HG03064 (cell line): ENCODE results near the gene TRMT10A.

Source experiments
- ATAC-seq: cut with Tn5 transposase; IDR thresholded peaks from one replicate; pipeline ENCODE4 v1.9.1; 2021; ENCODE audit warnings: low read depth; ENCODE audit not compliant: unreplicated experiment

The TRMT10A gene, protein sequence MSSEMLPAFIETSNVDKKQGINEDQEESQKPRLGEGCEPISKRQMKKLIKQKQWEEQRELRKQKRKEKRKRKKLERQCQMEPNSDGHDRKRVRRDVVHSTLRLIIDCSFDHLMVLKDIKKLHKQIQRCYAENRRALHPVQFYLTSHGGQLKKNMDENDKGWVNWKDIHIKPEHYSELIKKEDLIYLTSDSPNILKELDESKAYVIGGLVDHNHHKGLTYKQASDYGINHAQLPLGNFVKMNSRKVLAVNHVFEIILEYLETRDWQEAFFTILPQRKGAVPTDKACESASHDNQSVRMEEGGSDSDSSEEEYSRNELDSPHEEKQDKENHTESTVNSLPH

DNA sequence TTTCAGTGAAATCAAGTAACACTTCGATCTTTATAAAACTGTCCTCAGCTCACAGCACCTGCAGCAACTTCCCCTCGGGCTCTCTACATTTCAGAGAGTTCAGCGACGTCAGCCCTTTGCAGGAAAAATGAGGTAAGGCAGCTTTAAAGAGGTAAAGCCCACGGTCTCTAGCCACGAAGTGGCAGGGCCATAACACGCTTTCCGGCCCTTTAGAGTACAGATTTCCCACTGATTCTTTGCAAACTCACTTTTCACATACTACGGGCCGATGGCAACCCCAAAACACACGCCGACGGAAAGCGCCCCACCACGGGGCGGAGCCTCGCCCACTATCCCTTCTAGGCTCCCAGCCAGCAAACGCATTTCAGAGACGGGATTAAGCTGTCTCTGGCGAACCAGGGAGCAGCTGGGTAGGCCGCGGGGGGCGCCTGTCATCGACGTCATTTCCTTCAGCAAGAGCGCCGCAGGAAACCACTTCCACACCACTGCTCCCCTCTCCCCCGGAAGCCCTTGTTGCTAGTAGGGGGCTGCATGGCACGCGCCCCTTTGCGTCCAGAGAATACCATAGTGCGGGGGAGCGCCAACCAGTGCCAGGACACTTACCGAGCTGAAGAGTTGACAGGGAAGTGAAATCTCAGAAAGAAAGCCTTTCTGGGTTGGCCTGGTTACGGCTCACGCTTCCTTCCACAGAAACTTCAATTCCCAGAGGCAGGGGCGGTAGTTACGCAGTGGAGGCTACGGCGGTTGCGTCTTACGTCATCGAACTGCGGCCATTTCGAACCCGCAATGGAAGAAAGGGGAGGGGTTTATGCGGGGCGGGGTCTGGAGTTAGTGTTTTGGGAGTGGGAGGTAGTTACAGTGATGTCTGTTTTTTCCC is at the start of gene TRMT10A:
TSS of gene TRMT10A (minus strand) at position 730 of the 877 bp plus-strand sequence. CDS start 4,701 bp downstream, outside the sequence.
- ATAC-seq = peak; percentile 98

DNA sequence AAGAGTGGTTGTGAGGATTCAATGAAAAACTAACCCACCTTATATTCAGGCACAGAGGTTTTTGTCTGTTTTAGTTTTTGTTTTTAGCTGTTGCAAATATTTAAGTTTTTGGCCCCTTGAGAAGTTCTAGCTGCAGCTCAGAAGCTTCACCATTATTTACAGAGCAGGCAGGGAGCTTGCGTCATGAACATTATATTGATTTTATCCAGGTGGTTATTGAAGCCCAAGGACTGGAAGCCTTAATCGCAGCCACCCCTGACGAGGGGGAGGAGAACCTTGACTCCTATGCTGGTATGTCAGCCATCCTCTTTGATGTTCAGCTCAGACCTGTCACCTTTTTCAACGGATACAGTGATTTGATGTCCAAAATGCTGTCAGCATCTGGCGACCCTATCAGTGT is 48.9 kb upstream of the TRMT10A start:
- no peak for ATAC-seq

DNA sequence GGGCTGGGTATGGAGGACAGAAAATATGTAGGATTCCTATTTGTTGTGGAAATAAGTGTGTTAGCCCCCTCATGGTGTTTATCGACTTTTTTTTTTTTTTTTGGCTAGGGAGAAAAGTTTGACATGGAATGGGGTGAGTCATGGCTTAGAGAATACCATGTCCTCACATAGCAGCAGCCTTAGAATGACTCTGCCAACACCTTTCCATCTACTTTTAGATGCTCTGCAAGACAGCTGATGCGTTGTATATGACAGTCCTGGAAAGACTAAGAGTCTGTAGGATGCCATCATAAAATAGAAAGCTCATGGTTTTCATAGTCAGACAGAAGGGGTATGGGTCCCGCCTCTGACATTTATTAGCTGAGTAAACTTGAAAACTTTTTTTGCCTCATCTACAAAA is 48.4 kb upstream of the TRMT10A start:
- ATAC-seq = no peak

DNA sequence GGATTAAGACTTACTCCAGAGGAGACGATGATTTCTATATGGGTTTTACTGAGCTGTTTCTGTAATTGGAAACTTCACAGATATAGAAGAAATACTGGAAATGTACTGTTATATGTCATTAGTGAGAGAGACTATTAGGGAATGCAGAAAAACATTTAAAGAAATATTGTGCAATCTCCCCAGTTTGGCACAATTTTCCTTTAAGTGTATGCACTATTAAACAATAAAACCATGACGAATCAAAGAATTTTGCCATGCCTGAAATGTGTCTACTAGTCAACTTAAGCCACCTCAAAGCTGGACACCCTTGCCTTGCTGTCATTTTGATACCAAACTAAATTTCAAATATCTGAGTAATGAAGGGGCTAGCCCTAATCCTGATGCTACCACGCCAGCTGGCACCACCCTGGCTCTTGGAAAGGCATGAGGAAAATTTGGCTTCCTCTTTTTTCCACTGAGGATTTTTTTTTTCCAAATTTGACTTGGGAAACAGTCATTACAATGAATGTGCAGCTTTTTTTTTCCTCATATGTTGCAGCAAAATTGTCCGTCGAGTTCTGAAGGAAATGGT is 46.9 kb upstream of the TRMT10A start:
- no peak for ATAC-seq

DNA sequence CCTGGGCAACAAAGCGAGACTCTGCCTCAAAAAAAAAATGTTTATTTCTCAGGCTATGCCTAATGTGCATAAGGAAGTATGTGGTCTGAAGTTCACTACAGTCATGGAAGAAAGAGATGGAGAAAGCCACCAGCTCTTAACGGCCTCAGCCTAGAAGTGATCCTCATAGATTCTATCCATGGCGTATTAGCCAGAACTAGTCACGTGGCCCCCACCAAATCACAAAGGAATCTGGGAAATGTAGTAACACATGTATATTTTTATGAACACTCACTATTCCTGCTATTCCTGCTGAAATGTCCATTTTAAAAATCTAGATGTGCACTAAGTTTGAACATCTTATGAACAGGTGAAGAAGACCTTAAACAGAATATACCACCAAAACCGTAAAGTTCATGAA is 44.6 kb upstream of the TRMT10A start:
- ATAC-seq = no peak

DNA sequence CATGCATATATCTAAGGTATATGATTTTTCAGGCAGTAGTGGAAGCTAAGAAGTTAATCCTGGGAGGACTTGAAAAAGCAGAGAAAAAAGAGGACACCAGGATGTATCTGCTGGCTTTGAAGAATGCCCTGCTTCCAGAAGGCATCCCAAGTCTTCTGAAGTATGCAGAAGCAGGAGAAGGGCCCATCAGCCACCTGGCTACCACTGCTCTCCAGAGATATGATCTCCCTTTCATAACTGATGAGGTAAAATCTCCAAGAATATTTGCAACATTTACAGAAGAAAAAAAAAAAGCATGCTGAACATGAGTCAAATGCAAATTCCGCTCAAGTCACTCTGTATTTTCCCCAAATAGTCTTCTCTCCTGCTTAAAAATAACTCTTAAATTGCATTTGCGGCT is 42.9 kb upstream of the TRMT10A start:
- no peak for ATAC-seq

DNA sequence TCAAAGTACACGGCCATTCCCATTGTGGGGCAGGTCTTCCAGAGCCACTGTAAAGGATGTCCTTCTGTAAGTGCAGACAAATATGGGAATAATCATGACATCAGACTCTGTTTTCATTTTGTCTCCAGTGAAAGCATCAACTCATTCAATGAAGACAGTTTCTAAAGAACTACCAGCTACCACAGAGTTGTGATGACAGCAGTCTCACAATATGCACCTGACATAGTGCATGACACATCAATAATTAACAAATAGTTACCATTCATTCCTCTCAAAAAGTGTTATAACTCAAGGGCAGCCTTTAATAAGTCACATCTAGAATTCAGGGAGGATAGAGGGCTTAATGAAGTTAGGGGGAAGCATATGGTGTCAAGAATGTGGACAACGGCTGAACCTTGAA is 31.0 kb upstream of the TRMT10A start:
- ATAC-seq = no peak

DNA sequence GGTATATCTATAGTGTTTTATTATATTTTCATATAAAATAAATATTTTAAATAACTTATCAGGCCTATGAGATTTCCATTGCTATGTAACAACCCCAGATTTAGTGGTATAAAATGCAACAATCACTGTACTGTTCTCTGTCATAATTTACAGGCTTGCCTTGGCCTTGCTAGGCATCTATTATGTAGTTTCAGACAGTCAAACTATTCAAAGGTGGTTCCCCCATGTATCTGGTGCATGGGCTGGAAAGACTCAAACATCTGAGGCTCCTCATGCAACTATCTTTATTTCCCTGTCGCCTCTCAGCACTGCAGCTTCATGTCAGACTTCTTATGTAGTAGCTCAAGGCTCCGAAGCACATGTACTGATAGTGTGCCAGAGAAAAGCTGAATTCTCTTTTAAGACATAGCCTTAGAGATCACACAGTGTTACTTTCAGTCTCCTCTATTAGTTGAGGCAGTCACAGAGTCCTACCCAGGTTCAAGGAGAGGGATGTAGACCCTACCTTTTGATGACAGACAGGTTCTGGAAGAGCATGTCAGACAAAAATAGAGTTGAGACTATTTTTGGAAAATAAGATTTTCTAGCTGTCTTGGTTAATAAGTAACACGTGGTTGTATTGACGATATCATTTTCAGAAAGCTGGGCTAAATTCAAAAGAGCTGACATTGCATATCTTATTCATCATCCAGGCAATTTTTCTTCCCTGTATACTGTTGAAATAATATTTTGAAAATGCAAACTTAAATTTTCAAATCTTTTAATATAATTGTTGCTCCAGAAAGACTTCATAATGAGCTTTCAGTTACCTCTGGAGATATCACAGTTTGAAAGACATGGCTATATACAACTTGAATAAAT is 30.2 kb upstream of the TRMT10A start:
- ATAC-seq = no peak

DNA sequence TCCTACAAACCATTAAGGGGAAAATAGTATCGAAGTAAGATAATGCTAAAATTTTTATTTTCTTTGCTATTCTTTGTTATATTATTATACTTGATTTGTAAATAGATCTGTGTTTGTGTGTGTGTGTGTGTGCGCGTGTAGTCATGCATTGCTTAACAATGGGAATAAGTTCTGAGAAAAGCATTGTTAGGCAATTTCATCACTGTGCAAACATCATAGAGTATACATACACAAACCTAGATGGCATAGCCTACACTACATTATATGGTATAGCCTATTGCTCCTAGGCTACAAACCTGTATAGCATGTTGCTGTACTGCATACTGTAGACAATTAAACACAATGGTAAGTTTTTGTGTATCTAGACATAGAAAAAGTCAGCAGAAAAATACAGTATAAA is 27.9 kb upstream of the TRMT10A start:
- ATAC-seq = no peak

DNA sequence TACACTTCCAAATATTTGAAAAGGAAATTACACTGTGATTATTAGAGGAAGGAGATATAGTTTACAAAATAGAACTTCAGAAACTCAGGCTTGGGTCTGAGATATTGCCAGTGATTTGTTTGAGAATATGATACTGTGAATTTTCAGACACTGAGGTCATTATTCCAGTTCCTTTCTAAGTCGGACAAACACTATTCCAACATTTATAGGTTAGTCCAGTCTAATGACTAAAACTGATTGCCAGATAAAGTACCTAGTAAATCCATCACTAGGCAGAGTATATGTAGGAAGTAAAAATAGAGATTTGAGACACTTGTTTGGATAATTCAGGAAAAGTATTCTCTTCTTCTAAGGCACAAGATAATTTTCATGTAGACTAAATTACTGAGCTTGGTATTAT is 24.0 kb upstream of the TRMT10A start:
- ATAC-seq = no peak

DNA sequence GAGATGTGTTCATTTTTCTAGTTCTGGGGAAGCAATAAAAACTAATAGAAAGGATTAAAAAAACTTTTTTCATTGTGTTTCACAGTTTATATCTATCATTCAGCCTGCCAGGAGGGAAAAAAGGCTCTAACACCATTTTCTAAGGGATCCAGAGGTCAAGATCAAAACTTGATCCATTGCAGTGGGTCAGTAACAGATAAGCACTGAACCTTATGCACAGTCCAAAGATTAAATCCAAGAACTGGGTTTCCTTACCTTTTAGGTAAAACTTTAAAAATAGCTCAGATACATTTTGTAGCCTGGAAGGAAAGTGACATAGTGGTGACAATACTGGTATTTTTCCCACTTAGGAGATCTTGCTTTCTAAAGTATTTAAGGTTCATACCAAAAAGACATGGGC is 23.5 kb upstream of the TRMT10A start:
- ATAC-seq = no peak

DNA sequence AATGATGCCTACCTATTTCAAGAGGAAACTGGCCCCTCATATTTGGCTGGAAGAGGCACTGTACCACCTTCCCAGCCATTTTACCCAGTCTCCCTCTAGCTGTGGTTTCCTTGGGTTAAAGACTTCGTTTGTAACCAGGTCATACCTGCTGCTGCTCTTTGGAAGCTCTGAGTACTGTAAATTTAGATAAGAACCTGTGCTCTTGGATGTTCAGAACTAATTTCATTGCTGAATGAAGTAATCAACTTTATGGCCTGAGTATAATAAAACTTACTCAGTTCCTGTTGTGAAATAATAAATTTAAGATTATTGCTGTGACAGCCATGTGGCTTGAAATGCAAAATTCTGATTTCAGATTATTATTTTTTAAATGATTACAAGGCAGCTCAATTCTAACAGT is 23.0 kb upstream of the TRMT10A start:
- ATAC-seq = no peak

DNA sequence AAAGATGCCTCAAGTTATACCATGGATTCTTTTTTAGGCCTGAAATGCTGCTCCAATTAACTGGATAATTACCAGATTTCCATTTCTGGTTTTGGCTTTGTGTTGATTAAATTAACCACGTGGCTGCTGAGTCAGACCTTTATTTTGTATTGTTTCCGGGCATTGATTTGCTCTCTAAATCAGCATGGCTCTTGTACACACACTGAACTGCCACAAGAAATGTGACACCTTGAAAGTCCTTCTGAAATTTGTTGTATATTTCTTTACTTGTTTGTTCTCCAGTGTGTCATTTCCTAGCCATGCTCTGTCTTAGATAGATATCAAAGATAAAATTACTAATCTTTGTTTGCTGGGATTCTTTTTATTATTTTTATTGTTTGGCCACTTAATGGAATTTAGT is 22.5 kb upstream of the TRMT10A start:
- ATAC-seq = no peak

DNA sequence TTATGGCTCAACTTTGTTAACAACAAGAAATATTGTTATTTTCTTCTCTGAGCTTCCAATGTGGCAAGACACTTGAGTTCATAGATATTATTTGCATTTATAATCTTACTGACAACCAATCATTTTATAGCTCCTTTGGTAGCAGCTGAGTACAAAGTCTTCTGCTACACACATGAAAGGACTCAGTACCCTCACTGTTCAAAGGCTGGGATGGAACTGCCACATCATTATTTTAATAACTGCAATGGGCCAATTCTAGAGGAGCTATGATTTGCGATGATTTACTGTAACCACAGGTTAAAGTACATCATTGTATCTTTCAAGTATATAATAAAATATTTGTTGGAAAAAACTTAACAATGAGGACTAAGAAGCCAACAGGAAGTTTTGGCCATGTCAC is 21.7 kb upstream of the TRMT10A start:
- ATAC-seq = no peak

DNA sequence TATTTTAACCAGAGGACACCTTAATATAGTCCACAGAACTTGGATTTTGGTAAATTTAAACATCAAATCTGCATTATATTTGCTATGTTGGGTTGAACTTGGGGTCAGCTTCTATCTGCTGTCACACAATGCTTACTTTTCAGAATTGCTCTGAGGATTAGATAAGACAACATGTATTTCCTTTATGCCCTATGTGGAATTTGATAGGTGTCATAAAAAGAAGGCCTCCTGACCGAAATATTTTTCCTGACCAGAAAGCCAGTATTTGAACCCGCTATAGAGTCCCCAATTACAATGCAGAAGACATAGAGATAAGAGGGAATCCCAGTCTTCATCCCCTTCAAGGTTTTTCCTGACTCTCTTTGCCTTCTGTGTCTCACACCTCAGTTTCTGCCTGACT is 14.9 kb upstream of the TRMT10A start:
- no peak for ATAC-seq

DNA sequence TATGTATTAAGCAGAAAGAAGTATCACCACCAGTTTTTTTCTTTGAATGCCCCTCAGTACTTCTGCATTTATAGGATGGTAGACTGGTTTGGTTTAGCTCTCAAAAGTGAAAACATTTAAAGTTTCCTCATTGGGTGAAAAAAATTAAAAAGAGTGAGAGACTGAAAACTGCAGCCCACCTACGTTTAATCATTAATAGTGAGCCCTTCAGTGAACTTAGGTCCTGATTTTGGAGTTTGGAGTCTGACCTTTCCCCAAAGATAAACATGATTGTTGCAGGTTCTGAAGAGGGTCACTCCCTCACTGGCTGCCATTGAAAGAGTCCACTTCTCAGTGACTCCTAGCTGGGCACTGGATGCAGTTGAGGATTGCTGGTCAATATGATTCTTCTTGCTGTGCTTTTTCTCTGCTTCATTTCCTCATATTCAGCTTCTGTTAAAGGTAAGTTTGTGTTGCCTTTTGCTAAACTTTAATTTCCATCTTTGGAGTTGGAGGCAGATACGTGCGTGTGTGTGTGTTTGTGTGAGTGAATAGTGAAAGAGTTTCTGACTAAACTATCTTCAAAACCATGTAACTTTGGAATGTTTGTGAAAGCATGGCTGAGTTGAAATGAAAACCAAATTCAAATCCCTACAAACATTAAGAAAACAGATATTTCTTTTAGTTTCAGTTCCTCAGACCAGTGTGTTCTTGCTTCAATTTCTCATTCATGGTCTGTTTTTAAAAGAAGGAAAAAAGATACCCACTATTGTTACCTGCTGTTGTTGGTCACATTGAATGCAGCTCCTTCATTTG is 10.9 kb upstream of the TRMT10A start, which contains the start of gene MTTP:
TSS of gene MTTP (plus strand) at position 295 of the 795 bp plus-strand sequence. CDS start at position 381, 86 bp downstream.
- no peak for ATAC-seq

DNA sequence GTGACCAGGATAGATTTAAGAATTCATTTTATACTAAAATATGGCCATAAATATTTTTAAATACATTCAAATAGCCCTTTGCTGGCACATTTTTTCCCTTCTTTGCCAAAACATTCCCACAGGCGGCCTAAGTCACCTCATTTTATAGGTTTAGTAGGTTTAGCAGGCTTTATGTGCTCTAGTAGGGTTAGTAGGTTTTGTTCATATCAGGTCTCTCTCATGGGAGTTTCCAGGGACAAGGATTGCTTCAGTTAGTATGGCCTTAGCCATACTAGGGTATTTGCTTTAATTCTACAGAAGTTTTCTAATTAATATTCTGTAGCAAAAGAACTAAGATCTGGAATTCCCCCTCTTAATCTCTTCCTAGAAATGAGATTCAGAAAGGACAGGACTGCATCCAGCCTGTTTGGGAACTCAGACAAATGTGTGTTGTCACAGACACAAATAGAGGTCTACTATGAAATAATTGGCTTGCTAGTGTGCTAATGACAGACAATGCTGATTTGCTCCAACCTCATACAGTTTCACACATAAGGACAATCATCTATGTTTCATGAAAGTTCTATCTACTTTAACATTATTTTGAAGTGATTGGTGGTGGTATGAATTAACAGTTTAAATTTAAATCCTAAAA is 10.0 kb upstream of the TRMT10A start:
- ATAC-seq = no peak

DNA sequence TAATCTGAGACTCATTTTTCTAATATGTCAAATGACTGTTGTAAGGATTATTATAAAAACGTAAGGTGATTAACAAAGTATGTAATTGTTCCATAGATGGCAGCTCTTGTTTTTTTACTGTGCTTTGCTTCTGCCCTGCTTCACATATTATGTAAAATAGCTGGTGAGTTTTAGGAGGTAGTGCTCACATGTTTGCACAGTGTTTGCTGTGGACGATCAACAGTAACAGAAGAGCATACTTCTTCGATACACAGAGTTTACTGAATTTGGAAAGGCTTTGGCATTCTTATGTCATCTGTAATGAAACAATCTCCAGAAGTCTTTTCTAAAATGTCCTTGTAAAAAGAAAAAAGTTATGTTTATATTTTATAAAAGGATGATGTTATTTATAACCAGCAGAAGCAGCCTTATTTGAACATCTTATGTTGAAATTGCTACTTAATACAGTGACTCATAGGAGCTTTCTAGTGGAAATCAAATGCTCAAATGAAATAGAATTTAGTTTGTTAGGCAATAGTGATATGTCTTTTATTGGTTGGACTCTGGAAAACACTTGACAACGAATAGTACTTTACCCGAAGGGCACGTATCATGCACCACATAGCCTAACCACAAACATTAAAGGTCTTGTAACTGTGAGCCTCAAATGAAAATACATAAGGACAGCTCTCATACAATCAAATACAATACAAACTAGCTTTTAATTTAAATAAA is 8.8 kb upstream of the TRMT10A start:
- no peak for ATAC-seq

DNA sequence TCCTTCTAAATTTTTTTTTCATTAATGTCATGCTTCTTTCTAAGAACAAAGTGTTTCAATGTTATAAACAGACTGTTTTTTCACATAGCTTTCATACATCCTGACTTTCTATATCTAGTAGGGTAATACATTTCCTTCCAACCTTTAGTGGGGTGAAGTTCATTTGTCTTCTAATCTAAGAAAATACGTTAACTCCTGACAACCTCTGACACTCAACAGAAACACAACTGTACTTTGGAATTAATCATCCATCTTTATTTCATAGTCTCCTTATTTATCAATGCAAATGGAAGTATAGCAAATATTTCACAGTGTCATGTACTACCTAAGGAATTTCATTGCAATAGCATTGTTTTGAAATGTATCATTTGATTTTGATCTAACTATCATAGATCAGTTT is 8.0 kb upstream of the TRMT10A start:
- ATAC-seq = no peak
